Endodermal cell (in vitro differentiated cells): ENCODE measurements around the gene PRM3. TPM values are rescaled to one million over a fixed set of nuclear protein-coding genes. Genes with fewer than 3 reads are reported as not detected.

Source experiments
- DNase-seq: peaks from one replicate; pipeline ENCODE4 v3.0.0-alpha.2; 2017
- H3K27ac ChIP-seq: 2 replicates; pipeline ENCODE4 v1.5.1; 2013; ENCODE audit warnings: mild to moderate bottlenecking, low read depth, low read length, moderate library complexity
- H3K27me3 ChIP-seq: 2 replicates; pipeline ENCODE4 v1.6.1; 2013; ENCODE audit warnings: mild to moderate bottlenecking, low read length, moderate library complexity; ENCODE audit not compliant: insufficient read depth, control insufficient read depth, poor library complexity, severe bottlenecking
- H3K36me3 ChIP-seq: 2 replicates; pipeline ENCODE4 v1.7.0; 2013; ENCODE audit warnings: mild to moderate bottlenecking, low read length, moderate library complexity; ENCODE audit not compliant: control insufficient read depth, insufficient read depth
- H3K4me1 ChIP-seq: one replicate; pipeline ENCODE4 v1.7.0; 2013; ENCODE audit warnings: low read length; ENCODE audit not compliant: control insufficient read depth, insufficient read depth
- H3K4me3 ChIP-seq: 2 replicates; pipeline ENCODE4 v1.5.1; 2013; ENCODE audit warnings: mild to moderate bottlenecking, low read length, moderate library complexity
- H3K9ac ChIP-seq: 2 replicates; pipeline ENCODE4 v1.6.1; 2013; ENCODE audit warnings: mild to moderate bottlenecking, low read length, moderate library complexity; ENCODE audit not compliant: poor library complexity, severe bottlenecking; ENCODE audit errors: extremely low read depth
- H3K9me3 ChIP-seq: 2 replicates; pipeline ENCODE4 v1.6.1; 2013; ENCODE audit warnings: mild to moderate bottlenecking, low read length, moderate library complexity; ENCODE audit not compliant: control insufficient read depth
- H3K27ac Mint-ChIP-seq: 2 replicates; pipeline ENCODE4 v1.8.0; 2020; ENCODE audit warnings: mixed read lengths
- H3K27me3 Mint-ChIP-seq: 2 replicates; pipeline ENCODE4 v1.8.0; 2021; ENCODE audit warnings: mild to moderate bottlenecking, mixed read lengths; ENCODE audit not compliant: insufficient read depth
- H3K36me3 Mint-ChIP-seq: 2 replicates; pipeline ENCODE4 v1.8.0; 2020; ENCODE audit warnings: low read depth, mixed read lengths
- H3K4me1 Mint-ChIP-seq: 2 replicates; pipeline ENCODE4 v1.8.0; 2020; ENCODE audit warnings: mixed read lengths
- H3K4me3 Mint-ChIP-seq: 2 replicates; pipeline ENCODE4 v1.8.0; 2020; ENCODE audit warnings: mild to moderate bottlenecking, moderate library complexity, mixed read lengths
- H3K9me3 Mint-ChIP-seq: 2 replicates; pipeline ENCODE4 v1.8.0; 2020; ENCODE audit warnings: mild to moderate bottlenecking, mixed read lengths
- CTCF ChIP-seq: fragments of 200-600 bp; sonication (generic); conservative IDR thresholded peaks from 2 replicates; pipeline ENCODE4 v1.5.0; 2021; ENCODE audit warnings: antibody characterized with exemption, mild to moderate bottlenecking
- WGBS, 2 experiments: methylation state at CpG; one replicate each; pipeline versions ENCODE4 v1.1.5 to v1.1.7; 2013; ENCODE audit warnings: missing lambda C conversion rate in 2 of 2, mixed read lengths in 1 of 2; ENCODE audit not compliant: insufficient coverage in 1 of 2, insufficient read length in 1 of 2; 5-methylcytosine and 5-hydroxymethylcytosine counted together
- microRNA-seq: library from miRNA; unstranded; fragments of <30 nt; microRNA quantifications from one replicate; pipeline ENCODE4 v1.2.0, GENCODE V29; 2020; ENCODE audit warnings: borderline microRNAs expressed
- total RNA-seq, 2 donors: library from RNA; stranded (reverse); fragmentation: NEBNext Ultra II Directional in 1 of 2; extraction: Animal tissue kit (Norgen Biotek cat#: 25700) in 1 of 2; gene quantifications; 2 replicates in 1 of 2; 3 replicates in 1 of 2; pipeline ENCODE4 v1.2.1, GENCODE V29; 2021

PRM3 gene
- total RNA-seq, 2 donors from 2014 or later: not detected

GRCh38 chr16:11224096-11224893 lies 49.1 kb downstream of the PRM3 start:
- peaks cover under 1% of the 10 kb centered on the region for H3K9me3 Mint-ChIP-seq
- no peak overlapping the region for H3K27ac ChIP-seq
- no peak overlapping the region for H3K4me3 Mint-ChIP-seq
- H3K36me3 Mint-ChIP-seq: no peaks in the 10 kb centered on the region
- no peaks in the 10 kb centered on the region for H3K4me1 ChIP-seq
- H3K4me1 Mint-ChIP-seq: peaks cover 2% of the 10 kb centered on the region
- no peaks in the 10 kb centered on the region for H3K36me3 ChIP-seq
- H3K27me3 ChIP-seq: no peaks in the 10 kb centered on the region
- 62 to 73% methylated on average over 5 to 24 of the region's 24 CpGs for WGBS, 2 experiments
- no peak overlapping the region for H3K9ac ChIP-seq
- no peak for TF ChIP-seq CTCF
- H3K27ac Mint-ChIP-seq: no peak overlapping the region
- peak; percentile 91 for DNase-seq
- peaks cover 2% of the 10 kb centered on the region for H3K27me3 Mint-ChIP-seq
- H3K4me3 ChIP-seq: no peak overlapping the region
- peaks cover 1% of the 10 kb centered on the region for H3K9me3 ChIP-seq

Small RNA genes lying within 50 kb of the gene (microRNA-seq; reads per million reads assigned to microRNA genes)
- not detected for gene MIR548H2

Other genes with a start within 250 kb of the PRM3 start
- gene SOCS1, start 17.4 kb downstream of the PRM3 start, total RNA-seq: 1 to 10 TPM; 5.6 to 7.2 TPM
- gene TNP2, start 4.3 kb downstream of the PRM3 start, total RNA-seq: not detected
- not detected for gene PRM2, start 2.9 kb upstream of the PRM3 start, total RNA-seq
- not detected for gene PRM1, start 7.7 kb upstream of the PRM3 start, total RNA-seq
- 10 to 100 TPM; 55.2 to 62.3 TPM for gene RMI2, start 71.8 kb upstream of the PRM3 start, total RNA-seq